ENCODE measurements around the gene TIMP2. TPM values are rescaled to one million over a fixed set of nuclear protein-coding genes. Genes with fewer than 3 reads are reported as not detected.

TIMP2 gene
- total RNA-seq, 1 donor from 2014 or later: 1,096 TPM

GRCh38 chr17:78826421-78826820, 98.8 kb downstream of the TIMP2 start:
- TF ChIP-seq CTCF (IDR thresholded peaks at IDR 0.05): no peak
- H3K27ac Mint-ChIP-seq (ENCODE audit: unreplicated experiment): no peak overlapping the region
- peaks cover 20% of the 10 kb centered on the region for H3K4me1 Mint-ChIP-seq (ENCODE audit: unreplicated experiment)
- no peaks in the 10 kb centered on the region for H3K27me3 Mint-ChIP-seq (ENCODE audit: unreplicated experiment)
- H3K4me3 Mint-ChIP-seq (ENCODE audit: unreplicated experiment): no peak overlapping the region
- H3K36me3 Mint-ChIP-seq (ENCODE audit: unreplicated experiment): peaks cover 72% of the 10 kb centered on the region
- no peak for DNase-seq (ENCODE audit: extremely low spot score, unreplicated experiment)
- H3K9me3 Mint-ChIP-seq (ENCODE audit: unreplicated experiment): no peaks in the 10 kb centered on the region

GRCh38 chr17:78825696-78826095, 99.5 kb downstream of the TIMP2 start:
- H3K4me3 Mint-ChIP-seq (ENCODE audit: unreplicated experiment): no peak overlapping the region
- H3K4me1 Mint-ChIP-seq (ENCODE audit: unreplicated experiment): peaks cover 20% of the 10 kb centered on the region
- DNase-seq (ENCODE audit: extremely low spot score, unreplicated experiment): no peak
- no peaks in the 10 kb centered on the region for H3K9me3 Mint-ChIP-seq (ENCODE audit: unreplicated experiment)
- TF ChIP-seq CTCF (IDR thresholded peaks at IDR 0.05): no peak
- no peaks in the 10 kb centered on the region for H3K27me3 Mint-ChIP-seq (ENCODE audit: unreplicated experiment)
- no peak overlapping the region for H3K27ac Mint-ChIP-seq (ENCODE audit: unreplicated experiment)
- peaks cover 76% of the 10 kb centered on the region for H3K36me3 Mint-ChIP-seq (ENCODE audit: unreplicated experiment)

DNA sequence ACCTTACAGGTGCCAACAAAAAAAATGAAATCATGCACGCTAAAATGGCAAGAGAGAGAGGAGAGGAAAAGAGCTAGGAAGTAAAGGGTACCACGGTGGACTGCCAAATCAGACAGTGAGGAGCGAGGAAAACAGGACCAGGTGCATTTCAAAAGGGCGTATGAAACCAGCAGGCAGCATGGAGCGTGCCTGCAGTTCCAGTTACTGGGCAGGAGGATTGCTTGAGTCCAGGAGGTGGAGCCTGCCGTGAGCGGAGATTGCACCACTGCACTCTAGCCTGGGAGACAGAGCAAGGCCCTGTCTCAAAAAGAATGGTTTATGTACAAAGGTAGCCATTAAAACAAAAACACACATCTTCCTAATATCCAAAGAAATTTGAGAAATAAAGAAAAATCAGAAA, 100.9 kb downstream of the TIMP2 start:
- H3K27me3 Mint-ChIP-seq (ENCODE audit: unreplicated experiment): no peaks in the 10 kb centered on the region
- no peak for DNase-seq (ENCODE audit: extremely low spot score, unreplicated experiment)
- no peak for TF ChIP-seq CTCF (IDR thresholded peaks at IDR 0.05)
- H3K27ac Mint-ChIP-seq (ENCODE audit: unreplicated experiment): no peak overlapping the region
- H3K4me1 Mint-ChIP-seq (ENCODE audit: unreplicated experiment): peaks cover 20% of the 10 kb centered on the region
- H3K4me3 Mint-ChIP-seq (ENCODE audit: unreplicated experiment): no peak overlapping the region
- no peaks in the 10 kb centered on the region for H3K9me3 Mint-ChIP-seq (ENCODE audit: unreplicated experiment)
- H3K36me3 Mint-ChIP-seq (ENCODE audit: unreplicated experiment): peaks cover 76% of the 10 kb centered on the region

DNA sequence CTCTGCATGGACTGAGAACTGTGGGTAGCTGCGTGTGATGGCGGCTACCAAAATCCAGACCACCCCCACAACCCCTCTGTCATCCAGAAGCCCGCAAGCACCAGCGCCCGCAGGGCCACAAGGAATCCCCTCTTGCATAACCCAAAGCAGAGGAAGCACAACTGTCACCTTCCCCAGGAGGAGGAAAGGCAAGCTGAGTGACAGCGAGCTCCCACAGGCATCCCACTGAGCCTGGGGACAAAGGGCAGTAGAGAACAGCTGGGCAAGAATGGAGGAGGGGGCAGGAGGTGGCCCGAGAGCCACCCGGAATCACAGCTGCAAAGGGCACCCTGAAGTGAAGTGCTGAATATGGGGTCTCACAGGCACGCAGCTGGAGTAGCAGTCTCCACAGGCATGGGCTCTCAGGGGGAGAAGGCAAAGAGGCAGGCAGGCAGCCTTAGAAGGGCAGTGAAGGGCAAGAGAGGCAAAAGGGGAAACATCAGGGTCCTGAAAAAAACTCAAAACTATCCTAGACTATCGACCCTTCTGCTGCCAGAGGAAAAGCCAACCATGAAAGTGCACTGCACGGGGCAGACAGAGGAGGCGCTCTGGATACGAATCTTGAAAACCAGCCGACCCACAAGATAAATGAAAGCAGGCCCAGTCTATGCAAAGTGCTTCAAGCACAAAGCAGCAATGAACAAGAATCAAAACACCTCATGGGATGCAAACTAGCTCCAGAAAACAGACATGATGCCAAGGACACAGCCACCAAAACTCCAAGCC, 101.7 kb downstream of the TIMP2 start:
- no peaks in the 10 kb centered on the region for H3K27me3 Mint-ChIP-seq (ENCODE audit: unreplicated experiment)
- H3K36me3 Mint-ChIP-seq (ENCODE audit: unreplicated experiment): peaks cover 81% of the 10 kb centered on the region
- H3K4me1 Mint-ChIP-seq (ENCODE audit: unreplicated experiment): peaks cover 20% of the 10 kb centered on the region
- H3K9me3 Mint-ChIP-seq (ENCODE audit: unreplicated experiment): no peaks in the 10 kb centered on the region
- H3K4me3 Mint-ChIP-seq (ENCODE audit: unreplicated experiment): no peak overlapping the region
- H3K27ac Mint-ChIP-seq (ENCODE audit: unreplicated experiment): no peak overlapping the region
- no peak for DNase-seq (ENCODE audit: extremely low spot score, unreplicated experiment)
- peak; percentile 9 for TF ChIP-seq CTCF (IDR thresholded peaks at IDR 0.05)

GRCh38 chr17:78822552-78822951, 102.6 kb downstream of the TIMP2 start:
- Mint-ChIP-seq H3K36me3 (ENCODE audit: unreplicated experiment) (peaks cover 79% of the 10 kb centered on the region), H3K9me3 (ENCODE audit: unreplicated experiment) (no peaks in the 10 kb centered on the region), H3K4me1 (ENCODE audit: unreplicated experiment) (peaks cover 20% of the 10 kb centered on the region), H3K4me3 (ENCODE audit: unreplicated experiment) (no peak overlapping the region), H3K27ac (ENCODE audit: unreplicated experiment) (peak overlapping the region; percentile 70), H3K27me3 (ENCODE audit: unreplicated experiment) (no peaks in the 10 kb centered on the region)
- no peak for TF ChIP-seq CTCF (IDR thresholded peaks at IDR 0.05)
- no peak for DNase-seq (ENCODE audit: extremely low spot score, unreplicated experiment)
